Measurements from ENCODE around the gene IL3RA. TPM values are rescaled to one million over a fixed set of nuclear protein-coding genes. Genes with fewer than 3 reads are reported as not detected.

IL3RA gene
- total and polyA plus RNA-seq, 2 experiments from 2014 or later = 0.86 TPM; not detected in 1

- TF ChIP-seq, protein P1, sequence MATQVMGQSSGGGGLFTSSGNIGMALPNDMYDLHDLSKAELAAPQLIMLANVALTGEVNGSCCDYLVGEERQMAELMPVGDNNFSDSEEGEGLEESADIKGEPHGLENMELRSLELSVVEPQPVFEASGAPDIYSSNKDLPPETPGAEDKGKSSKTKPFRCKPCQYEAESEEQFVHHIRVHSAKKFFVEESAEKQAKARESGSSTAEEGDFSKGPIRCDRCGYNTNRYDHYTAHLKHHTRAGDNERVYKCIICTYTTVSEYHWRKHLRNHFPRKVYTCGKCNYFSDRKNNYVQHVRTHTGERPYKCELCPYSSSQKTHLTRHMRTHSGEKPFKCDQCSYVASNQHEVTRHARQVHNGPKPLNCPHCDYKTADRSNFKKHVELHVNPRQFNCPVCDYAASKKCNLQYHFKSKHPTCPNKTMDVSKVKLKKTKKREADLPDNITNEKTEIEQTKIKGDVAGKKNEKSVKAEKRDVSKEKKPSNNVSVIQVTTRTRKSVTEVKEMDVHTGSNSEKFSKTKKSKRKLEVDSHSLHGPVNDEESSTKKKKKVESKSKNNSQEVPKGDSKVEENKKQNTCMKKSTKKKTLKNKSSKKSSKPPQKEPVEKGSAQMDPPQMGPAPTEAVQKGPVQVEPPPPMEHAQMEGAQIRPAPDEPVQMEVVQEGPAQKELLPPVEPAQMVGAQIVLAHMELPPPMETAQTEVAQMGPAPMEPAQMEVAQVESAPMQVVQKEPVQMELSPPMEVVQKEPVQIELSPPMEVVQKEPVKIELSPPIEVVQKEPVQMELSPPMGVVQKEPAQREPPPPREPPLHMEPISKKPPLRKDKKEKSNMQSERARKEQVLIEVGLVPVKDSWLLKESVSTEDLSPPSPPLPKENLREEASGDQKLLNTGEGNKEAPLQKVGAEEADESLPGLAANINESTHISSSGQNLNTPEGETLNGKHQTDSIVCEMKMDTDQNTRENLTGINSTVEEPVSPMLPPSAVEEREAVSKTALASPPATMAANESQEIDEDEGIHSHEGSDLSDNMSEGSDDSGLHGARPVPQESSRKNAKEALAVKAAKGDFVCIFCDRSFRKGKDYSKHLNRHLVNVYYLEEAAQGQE (IDR thresholded peaks at IDR 0.05; ENCODE audit: unreplicated experiment) = no peak
- TF ChIP-seq NANOG (IDR thresholded peaks at IDR 0.05; ENCODE audit: borderline replicate concordance) (no peak), JUNB (IDR thresholded peaks at IDR 0.05; ENCODE audit: unreplicated experiment) (no peak), EZH2phosphoT487 (IDR thresholded peaks at IDR 0.05; ENCODE audit: unreplicated experiment) (no peak), ZNF331 (CRISPR knock-in tag; IDR thresholded peaks at IDR 0.05; ENCODE audit: low read depth) (no peak), ZNF114 (CRISPR knock-in tag; IDR thresholded peaks at IDR 0.05) (no peak), CREB1 (CRISPR knock-in tag; IDR thresholded peaks at IDR 0.05; ENCODE audit: low read depth) (no peak)
- TF ChIP-seq, protein P2, sequence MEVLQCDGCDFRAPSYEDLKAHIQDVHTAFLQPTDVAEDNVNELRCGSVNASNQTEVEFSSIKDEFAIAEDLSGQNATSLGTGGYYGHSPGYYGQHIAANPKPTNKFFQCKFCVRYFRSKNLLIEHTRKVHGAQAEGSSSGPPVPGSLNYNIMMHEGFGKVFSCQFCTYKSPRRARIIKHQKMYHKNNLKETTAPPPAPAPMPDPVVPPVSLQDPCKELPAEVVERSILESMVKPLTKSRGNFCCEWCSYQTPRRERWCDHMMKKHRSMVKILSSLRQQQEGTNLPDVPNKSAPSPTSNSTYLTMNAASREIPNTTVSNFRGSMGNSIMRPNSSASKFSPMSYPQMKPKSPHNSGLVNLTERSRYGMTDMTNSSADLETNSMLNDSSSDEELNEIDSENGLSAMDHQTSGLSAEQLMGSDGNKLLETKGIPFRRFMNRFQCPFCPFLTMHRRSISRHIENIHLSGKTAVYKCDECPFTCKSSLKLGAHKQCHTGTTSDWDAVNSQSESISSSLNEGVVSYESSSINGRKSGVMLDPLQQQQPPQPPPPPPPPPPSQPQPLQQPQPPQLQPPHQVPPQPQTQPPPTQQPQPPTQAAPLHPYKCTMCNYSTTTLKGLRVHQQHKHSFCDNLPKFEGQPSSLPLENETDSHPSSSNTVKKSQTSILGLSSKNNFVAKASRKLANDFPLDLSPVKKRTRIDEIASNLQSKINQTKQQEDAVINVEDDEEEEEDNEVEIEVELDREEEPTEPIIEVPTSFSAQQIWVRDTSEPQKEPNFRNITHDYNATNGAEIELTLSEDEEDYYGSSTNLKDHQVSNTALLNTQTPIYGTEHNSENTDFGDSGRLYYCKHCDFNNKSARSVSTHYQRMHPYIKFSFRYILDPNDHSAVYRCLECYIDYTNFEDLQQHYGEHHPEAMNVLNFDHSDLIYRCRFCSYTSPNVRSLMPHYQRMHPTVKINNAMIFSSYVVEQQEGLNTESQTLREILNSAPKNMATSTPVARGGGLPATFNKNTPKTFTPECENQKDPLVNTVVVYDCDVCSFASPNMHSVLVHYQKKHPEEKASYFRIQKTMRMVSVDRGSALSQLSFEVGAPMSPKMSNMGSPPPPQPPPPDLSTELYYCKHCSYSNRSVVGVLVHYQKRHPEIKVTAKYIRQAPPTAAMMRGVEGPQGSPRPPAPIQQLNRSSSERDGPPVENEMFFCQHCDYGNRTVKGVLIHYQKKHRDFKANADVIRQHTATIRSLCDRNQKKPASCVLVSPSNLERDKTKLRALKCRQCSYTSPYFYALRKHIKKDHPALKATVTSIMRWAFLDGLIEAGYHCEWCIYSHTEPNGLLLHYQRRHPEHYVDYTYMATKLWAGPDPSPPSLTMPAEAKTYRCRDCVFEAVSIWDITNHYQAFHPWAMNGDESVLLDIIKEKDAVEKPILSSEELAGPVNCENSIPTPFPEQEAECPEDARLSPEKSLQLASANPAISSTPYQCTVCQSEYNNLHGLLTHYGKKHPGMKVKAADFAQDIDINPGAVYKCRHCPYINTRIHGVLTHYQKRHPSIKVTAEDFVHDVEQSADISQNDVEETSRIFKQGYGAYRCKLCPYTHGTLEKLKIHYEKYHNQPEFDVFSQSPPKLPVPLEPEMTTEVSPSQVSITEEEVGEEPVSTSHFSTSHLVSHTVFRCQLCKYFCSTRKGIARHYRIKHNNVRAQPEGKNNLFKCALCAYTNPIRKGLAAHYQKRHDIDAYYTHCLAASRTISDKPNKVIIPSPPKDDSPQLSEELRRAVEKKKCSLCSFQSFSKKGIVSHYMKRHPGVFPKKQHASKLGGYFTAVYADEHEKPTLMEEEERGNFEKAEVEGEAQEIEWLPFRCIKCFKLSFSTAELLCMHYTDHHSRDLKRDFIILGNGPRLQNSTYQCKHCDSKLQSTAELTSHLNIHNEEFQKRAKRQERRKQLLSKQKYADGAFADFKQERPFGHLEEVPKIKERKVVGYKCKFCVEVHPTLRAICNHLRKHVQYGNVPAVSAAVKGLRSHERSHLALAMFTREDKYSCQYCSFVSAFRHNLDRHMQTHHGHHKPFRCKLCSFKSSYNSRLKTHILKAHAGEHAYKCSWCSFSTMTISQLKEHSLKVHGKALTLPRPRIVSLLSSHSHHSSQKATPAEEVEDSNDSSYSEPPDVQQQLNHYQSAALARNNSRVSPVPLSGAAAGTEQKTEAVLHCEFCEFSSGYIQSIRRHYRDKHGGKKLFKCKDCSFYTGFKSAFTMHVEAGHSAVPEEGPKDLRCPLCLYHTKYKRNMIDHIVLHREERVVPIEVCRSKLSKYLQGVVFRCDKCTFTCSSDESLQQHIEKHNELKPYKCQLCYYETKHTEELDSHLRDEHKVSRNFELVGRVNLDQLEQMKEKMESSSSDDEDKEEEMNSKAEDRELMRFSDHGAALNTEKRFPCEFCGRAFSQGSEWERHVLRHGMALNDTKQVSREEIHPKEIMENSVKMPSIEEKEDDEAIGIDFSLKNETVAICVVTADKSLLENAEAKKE (CRISPR knock-in tag; IDR thresholded peaks at IDR 0.05) = no peak
These were observed 15.6 kb downstream of the IL3RA start (continued) for GRCh38 chrX:1351981-1352714.
